ENCODE results near the gene TMEM209.
"Not testable (repeated sequence)": the region's sequence is repeated elsewhere in the genome, so short reads cannot be mapped to it uniquely, and the experiment has no call there.

Gene TMEM209

DNA sequence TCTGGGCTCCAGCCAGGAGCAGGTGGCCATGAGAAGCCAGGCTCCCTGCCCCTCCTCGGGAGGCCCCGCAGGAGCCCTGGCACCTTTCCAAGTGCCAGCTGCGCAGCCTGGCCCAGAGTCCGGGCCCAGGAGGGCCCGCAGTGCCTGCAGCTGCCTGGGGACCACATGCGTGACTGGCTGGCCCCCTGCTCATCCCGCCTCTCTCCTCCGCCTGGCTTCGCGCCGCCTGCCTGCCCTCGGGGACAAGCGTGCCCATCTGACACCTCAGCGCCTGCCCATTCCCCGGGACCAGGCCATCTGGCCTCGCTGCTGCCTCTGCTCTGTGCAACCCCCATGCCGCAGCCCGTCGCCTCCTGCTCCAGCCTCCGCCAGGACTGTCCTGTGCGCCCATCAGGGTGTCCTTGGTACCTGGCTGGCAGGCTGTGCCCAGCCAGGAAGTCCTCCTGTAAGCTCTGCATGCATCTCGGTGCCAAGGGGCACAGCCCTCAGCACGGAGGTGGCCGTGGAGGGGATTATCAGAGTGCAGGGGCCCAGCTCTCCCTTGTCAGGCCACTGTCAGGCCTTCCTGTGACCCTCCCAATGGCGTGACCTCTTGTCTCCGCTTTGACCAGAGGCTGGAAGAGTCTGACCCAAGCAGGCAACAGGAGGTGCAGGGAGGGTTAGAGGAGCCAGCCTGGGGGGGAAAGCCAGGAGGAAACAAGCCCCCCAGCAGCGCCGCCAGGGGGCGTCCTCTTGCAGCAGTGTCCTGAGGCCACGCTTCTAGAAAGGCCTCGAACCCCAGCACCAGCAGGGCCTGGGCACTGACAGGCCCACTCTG lies 50.5 kb downstream of the TMEM209 start:
- ATAC-seq (no peak), DNase-seq (no peak)
- Mint-ChIP-seq H3K9me3 (peaks cover 0 to 6% of the 10 kb centered on the region in 2 donors), H3K27me3 (peaks cover 18% of the 10 kb centered on the region), H3K27ac (peak overlapping the region in 1 of 2 donors; percentile 65), H3K4me1 (no peaks in the 10 kb centered on the region), H3K4me3 (no peak overlapping the region)

DNA sequence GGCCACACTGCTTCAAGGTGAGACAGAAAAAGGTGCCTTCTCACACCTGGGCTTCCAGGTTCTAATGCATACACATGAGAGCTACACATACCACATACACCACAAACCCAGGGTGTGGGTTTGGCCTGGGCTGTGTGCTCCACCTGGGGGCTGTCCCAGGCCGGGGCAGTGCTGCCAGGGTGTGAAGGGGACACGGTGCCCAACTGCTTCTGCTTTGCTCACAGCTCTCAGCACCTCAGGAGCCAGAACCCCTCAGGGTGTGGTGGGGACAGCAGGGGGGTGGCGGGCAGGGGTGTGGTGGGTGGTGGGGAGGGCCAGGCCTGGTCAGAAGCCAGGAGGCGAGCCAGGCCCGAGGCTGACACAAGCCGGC lies 51.1 kb downstream of the TMEM209 start:
- Mint-ChIP-seq H3K4me1 (no peaks in the 10 kb centered on the region), H3K9me3 (peaks cover 0 to 6% of the 10 kb centered on the region in 2 donors), H3K4me3 (no peak overlapping the region), H3K27me3 (peaks cover 24% of the 10 kb centered on the region), H3K27ac (no peak overlapping the region)
- ATAC-seq = no peak
- DNase-seq = no peak

DNA sequence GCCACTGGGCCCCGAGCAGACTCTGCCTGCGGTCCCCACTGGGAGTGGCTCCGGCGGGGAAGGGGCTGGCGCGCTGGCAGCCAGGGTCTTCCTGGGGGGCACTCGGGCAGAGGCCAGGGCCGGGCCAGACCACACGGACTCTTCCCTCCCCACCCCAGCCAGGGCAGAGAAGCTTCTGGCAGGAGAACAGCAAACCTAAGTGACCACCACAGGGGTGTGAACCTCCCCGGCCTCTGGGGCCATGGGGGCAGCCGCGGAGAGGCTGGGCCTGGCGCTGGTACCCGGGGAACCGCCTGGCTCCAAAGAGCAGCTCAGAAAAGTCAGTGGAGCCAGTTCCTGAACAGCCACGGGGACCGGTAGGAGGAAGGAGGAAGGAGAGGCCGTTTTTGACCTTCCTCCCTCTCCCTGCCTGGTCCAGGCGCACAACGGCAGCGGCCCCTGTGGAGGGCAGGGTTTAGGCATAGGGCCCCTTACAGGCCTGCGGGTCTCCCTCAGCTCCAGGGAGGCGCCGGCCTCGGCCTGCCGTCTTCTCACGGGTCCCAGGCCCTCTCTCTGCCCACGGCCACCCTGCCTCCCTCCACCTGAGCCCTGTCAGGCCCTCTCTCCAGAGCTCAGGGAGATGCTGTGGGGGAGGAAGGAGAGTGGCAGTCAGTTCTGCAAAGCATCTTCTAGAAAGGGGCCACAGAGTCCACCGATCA lies 51.8 kb downstream of the TMEM209 start:
- H3K27me3 Mint-ChIP-seq = peaks cover 27% of the 10 kb centered on the region
- H3K27ac Mint-ChIP-seq = no peak overlapping the region

DNA sequence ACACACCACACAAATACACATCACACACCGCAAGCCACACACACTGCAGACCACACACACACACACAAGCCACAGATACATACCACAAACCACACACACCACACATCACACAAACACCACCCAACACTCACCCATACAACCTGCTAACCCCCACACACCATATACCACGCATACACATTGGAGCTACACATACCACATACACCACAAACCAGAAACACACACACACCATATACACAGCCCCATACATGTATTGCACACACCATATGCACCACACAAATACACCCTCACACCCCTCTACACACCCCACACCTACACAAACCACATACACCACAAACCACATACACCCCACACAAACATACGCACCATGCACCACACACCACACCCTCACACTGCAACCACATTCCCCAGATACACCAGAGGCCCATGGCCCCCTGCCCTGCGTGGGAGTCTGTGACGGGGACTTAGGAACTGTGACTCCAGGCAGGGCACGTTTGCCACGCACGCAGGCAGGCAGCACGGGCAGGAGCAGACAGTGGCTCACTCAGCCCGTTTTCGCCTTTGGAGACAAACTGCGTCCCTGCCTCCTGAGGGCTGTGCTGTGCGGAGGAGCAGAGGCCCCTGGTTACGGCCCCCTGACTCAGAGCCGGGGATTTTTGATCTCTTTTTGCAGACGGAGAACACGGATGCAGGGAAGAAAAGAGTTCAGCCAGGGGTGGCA lies 52.6 kb downstream of the TMEM209 start:
- H3K4me1 Mint-ChIP-seq = no peaks in the 10 kb centered on the region
- H3K27ac Mint-ChIP-seq = no peak overlapping the region
- peaks cover 0 to 6% of the 10 kb centered on the region in 2 donors for H3K9me3 Mint-ChIP-seq
- peak; percentile 41 for ATAC-seq
- peaks cover 34% of the 10 kb centered on the region for H3K27me3 Mint-ChIP-seq
- DNase-seq = no peak
- H3K4me3 Mint-ChIP-seq = no peak overlapping the region

More for the DNA sequence above, 51.8 kb downstream of the TMEM209 start:
- ATAC-seq = no peak
- DNase-seq = no peak
- no peak overlapping the region for H3K4me3 Mint-ChIP-seq
- H3K9me3 Mint-ChIP-seq = peaks cover 0 to 6% of the 10 kb centered on the region in 2 donors
- no peaks in the 10 kb centered on the region for H3K4me1 Mint-ChIP-seq

DNA sequence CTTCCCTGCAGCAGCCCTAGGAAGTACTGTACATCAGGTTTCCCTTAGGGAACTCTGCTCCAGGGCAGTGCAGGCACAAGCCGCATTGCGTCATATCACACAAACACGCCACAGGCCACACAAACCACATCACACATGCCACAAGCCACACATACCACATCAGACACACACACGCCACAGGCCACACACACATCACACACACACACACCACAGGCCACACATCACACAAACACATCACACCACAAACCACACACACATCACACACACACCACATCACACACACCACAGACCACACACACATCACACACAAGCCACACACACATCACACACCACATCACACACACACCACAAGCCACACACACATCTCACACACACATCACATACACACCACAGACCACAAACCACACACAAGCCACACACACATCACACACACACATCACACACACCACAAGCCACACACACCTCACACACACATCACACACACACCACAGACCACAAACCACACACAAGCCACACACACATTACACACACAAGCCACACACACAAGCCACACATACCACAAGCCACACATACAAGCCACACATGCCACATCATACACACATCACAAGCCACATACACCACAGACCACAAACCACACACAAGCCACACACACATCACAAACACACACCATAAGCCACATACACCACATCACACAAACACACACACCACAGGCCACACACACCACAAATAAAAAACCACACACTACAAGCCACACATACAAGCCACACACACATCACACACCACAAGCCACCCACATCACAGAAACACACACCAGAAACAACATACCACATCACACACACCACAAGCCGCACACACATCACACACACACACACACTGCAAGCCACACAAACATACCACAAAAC lies 53.4 kb downstream of the TMEM209 start:
- H3K9me3 Mint-ChIP-seq = no peaks in the 10 kb centered on the region
- ATAC-seq = peak; percentile 61
- DNase-seq = peak; percentile 57 to 58
- H3K4me1 Mint-ChIP-seq = no peaks in the 10 kb centered on the region
- H3K27me3 Mint-ChIP-seq = peaks cover 34% of the 10 kb centered on the region
- H3K27ac Mint-ChIP-seq = no peak overlapping the region
- no peak overlapping the region for H3K4me3 Mint-ChIP-seq

DNA sequence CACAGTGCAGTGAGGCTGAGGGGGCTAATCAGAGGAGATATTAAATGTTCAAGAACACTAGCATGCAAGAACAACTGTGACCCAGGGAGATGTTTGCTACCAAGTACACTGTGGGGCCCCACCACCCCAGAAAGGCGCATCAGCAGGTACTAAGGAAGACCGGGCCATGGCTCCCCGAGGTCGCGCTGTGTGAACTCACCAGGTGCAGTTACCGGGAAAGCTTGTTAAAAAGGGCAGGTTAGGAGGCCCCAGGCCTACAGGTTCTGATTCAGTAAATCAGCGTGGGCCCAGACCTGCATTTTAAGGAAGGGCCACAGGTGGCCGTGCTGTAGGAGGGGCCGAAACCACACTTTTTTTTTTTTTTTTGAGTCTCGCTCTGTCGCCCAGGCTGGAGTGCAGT lies 54.6 kb downstream of the TMEM209 start:
- no peaks in the 10 kb centered on the region for H3K9me3 Mint-ChIP-seq

GRCh38 chr7:130149281-130150139 lies 55.7 kb downstream of the TMEM209 start:
- H3K4me1 Mint-ChIP-seq = no peaks in the 10 kb centered on the region
- ATAC-seq (no peak), DNase-seq (no peak)
- no peak overlapping the region for H3K27ac Mint-ChIP-seq
- H3K27me3 Mint-ChIP-seq = peaks cover 27% of the 10 kb centered on the region
- H3K9me3 Mint-ChIP-seq = no peaks in the 10 kb centered on the region
- no peak overlapping the region for H3K4me3 Mint-ChIP-seq

More for the DNA sequence above, 54.6 kb downstream of the TMEM209 start:
- H3K27ac Mint-ChIP-seq = peak overlapping the region in 1 of 2 donors; percentile 77
- ATAC-seq (no peak), DNase-seq (no peak)
- no peaks in the 10 kb centered on the region for H3K4me1 Mint-ChIP-seq
- H3K4me3 Mint-ChIP-seq = no peak overlapping the region
- H3K27me3 Mint-ChIP-seq = peaks cover 31% of the 10 kb centered on the region

- H3K27ac Mint-ChIP-seq = no peak overlapping the region
- no peaks in the 10 kb centered on the region for H3K9me3 Mint-ChIP-seq
- ATAC-seq (no peak), DNase-seq (no peak)
- no peak overlapping the region for H3K4me3 Mint-ChIP-seq
- H3K4me1 Mint-ChIP-seq = no peaks in the 10 kb centered on the region
- peaks cover 27% of the 10 kb centered on the region for H3K27me3 Mint-ChIP-seq
Measured at GRCh38 chr7:130148561-130148960, 56.6 kb downstream of the TMEM209 start.

DNA sequence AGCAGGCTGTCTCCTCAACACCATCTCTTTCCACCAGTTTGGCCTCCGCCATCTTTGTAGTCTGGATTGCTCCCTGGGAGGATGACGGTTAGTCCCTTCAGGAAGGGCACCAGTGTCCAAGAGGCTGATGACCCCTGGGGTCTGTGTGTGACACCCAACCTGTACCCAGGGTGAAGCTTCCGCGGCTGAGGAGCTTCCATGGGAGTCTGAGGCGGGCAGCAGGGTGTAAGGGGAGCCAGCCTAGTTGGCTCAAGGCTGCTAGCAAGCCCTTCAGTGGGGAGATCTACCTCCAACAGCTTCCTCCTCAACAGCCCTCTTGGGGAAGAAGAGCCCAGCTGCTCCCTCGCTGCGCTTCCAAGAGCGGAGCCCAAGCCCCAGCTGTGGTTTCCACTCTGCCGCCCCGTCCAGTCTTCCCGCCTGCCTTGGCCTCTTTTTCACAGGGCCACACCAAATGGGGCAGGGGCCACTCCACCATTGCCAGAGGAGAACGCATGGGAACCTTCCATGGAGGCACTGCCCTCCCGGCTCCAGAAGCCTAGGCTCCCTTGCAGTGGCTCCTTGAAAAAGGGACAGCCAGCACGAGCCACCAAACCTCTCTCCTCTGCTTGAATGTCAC lies 57.4 kb downstream of the TMEM209 start:
- Mint-ChIP-seq H3K4me1 (no peaks in the 10 kb centered on the region), H3K27ac (no peak overlapping the region), H3K27me3 (peaks cover 28% of the 10 kb centered on the region), H3K4me3 (no peak overlapping the region), H3K9me3 (no peaks in the 10 kb centered on the region)
- ATAC-seq (no peak), DNase-seq (no peak)

GRCh38 chr7:130146693-130147405 lies 58.4 kb downstream of the TMEM209 start:
- Mint-ChIP-seq H3K27ac (no peak overlapping the region), H3K9me3 (no peaks in the 10 kb centered on the region), H3K4me1 (no peaks in the 10 kb centered on the region), H3K27me3 (peaks cover 37% of the 10 kb centered on the region), H3K4me3 (no peak overlapping the region)
- no peak for DNase-seq
- ATAC-seq = no peak

GRCh38 chr7:130146142-130146541 lies 59.1 kb downstream of the TMEM209 start:
- H3K4me3 Mint-ChIP-seq, DNase-seq, H3K9me3 Mint-ChIP-seq, H3K4me1 Mint-ChIP-seq, ATAC-seq: not testable (repeated sequence)
- H3K27me3 Mint-ChIP-seq = peaks cover 43% of the 10 kb centered on the region
- H3K27ac Mint-ChIP-seq = peak overlapping the region in 1 of 2 donors; percentile 34

GRCh38 chr7:130145424-130146100 lies 59.6 kb downstream of the TMEM209 start:
- peaks cover 41% of the 10 kb centered on the region for H3K27me3 Mint-ChIP-seq
- peak overlapping the region in 1 of 2 donors; percentile 34 for H3K27ac Mint-ChIP-seq
- ATAC-seq (no peak), DNase-seq (no peak)
- no peak overlapping the region for H3K4me3 Mint-ChIP-seq
- no peaks in the 10 kb centered on the region for H3K9me3 Mint-ChIP-seq
- H3K4me1 Mint-ChIP-seq = peaks cover 13% of the 10 kb centered on the region

Measured in stimulated activated naive CD8-positive, alpha-beta T cell treated with anti-CD3 and anti-CD28 coated beads, Interleukin-15, amount 100 ng/mL, for 72 hours (primary cell).